ENCODE results near the gene GRID1.

The GRID1 gene

GRCh38 chr10:86368987-86369386 lies 2.4 kb upstream of the GRID1 start:
- DNase-seq: peak; percentile 21

GRCh38 chr10:86368046-86368445 lies 1.5 kb upstream of the GRID1 start:
- peak; percentile 18 for DNase-seq

GRCh38 chr10:86367152-86367951 lies 757 bp upstream of the GRID1 start:
- DNase-seq: no peak

- DNase-seq: no peak
Observed at GRCh38 chr10:86366902-86367151, 232 bp upstream of the GRID1 start.

- peak; percentile 48 for DNase-seq
Observed at GRCh38 chr10:86365346-86366032, 1.1 kb downstream of the GRID1 start.

GRCh38 chr10:86364491-86365345 lies 1.9 kb downstream of the GRID1 start:
- DNase-seq: no peak

GRCh38 chr10:86363833-86364490 lies 2.6 kb downstream of the GRID1 start:
- peak; percentile 44 for DNase-seq

- peak; percentile 65 for DNase-seq
Observed at GRCh38 chr10:86363184-86363832, 3.3 kb downstream of the GRID1 start.

GRCh38 chr10:86362586-86363183 lies 3.9 kb downstream of the GRID1 start:
- peak; percentile 44 for DNase-seq

GRCh38 chr10:86362129-86362527 lies 4.5 kb downstream of the GRID1 start:
- DNase-seq: no peak

- DNase-seq: peak; percentile 45
Observed at GRCh38 chr10:86361156-86362128, 5.2 kb downstream of the GRID1 start.

GRCh38 chr10:86360657-86361056 lies 5.9 kb downstream of the GRID1 start:
- peak; percentile 18 for DNase-seq

- no peak for DNase-seq
Observed at GRCh38 chr10:86359954-86360353, 6.6 kb downstream of the GRID1 start.

- peak; percentile 30 for DNase-seq
Observed at GRCh38 chr10:86359111-86359510, 7.5 kb downstream of the GRID1 start.

- DNase-seq: peak; percentile 25
Observed at GRCh38 chr10:86357676-86358075, 8.9 kb downstream of the GRID1 start.

GRCh38 chr10:86357041-86357440 lies 9.6 kb downstream of the GRID1 start:
- no peak for DNase-seq

GRCh38 chr10:86356296-86356695 lies 10.3 kb downstream of the GRID1 start:
- DNase-seq: no peak

- no peak for DNase-seq
Observed at GRCh38 chr10:86355571-86356038, 11.0 kb downstream of the GRID1 start.

GRCh38 chr10:86354761-86355540 lies 11.6 kb downstream of the GRID1 start:
- no peak for DNase-seq
